GM12878 (cell line): ENCODE results near the gene KAZN. TPM values are rescaled to one million over a fixed set of nuclear protein-coding genes. Genes with fewer than 3 reads are reported as not detected.

Experiments
- ATAC-seq: fragments of 200-7000 bp; cut with Tn5 transposase; 3 replicates; pipeline ENCODE4 v1.9.1; 2020; ENCODE audit warnings: mild to moderate bottlenecking, moderate library complexity
- BruUV-seq: library from RNA; stranded (reverse); fragments of 400-500 nt; replicated peaks from 2 replicates; lab custom pipeline; 2021; lab: Mats Ljungman, UMichigan
- CTCF ChIA-PET: fragments of 300-600 bp; sonication (Branson Sonifier 250); formaldehyde crosslinking; extraction: SDS; loops from one replicate; lab custom pipeline; 2021; ENCODE audit warnings: inconsistent platforms; lab: Yijun Ruan, JAX
- POLR2A ChIA-PET: fragments of 350-600 bp; formaldehyde crosslinking; extraction: SDS; loops from one replicate; lab custom pipeline; 2021; ENCODE audit warnings: inconsistent platforms; lab: Charles Lee
- RAD21 ChIA-PET: fragments of 300-600 bp; sonication (Branson Sonifier 250); formaldehyde crosslinking; loops from one replicate; lab custom pipeline; 2023; ENCODE audit warnings: antibody characterized with exemption; ENCODE audit not compliant: unreplicated experiment; lab: Charles Lee
- SMC1A ChIA-PET: fragments of 300-600 bp; sonication (Branson Sonifier 250); formaldehyde crosslinking; loops from one replicate; lab custom pipeline; 2023; ENCODE audit not compliant: unreplicated experiment, uncharacterized antibody; lab: Charles Lee
- DNase-seq: peaks from one replicate; pipeline ENCODE4 v3.0.0-alpha.2; 2011; ENCODE audit warnings: low read depth, low spot score
- FAIRE-seq: peaks from 3 replicates; lab custom pipeline; 2011; peaks lifted over from hg19 to GRCh38; lab: Jason Lieb, UNC
- H2AFZ ChIP-seq: 2 replicates; pipeline ENCODE4 v1.6.0; 2011; ENCODE audit warnings: low read depth, low read length, control low read depth; ENCODE audit not compliant: control insufficient read depth
- H3K27ac ChIP-seq: 2 replicates; pipeline ENCODE4 v1.5.1; 2011; ENCODE audit warnings: control low read depth; ENCODE audit not compliant: control insufficient read depth, insufficient read depth
- H3K27me3 ChIP-seq, 2 experiments: replicated peaks in 1 of 2; 2 replicates each; pipeline versions ENCODE4 v1.6.0 to v1.6.1; 2011; ENCODE audit warnings: low read length in 1 of 2; ENCODE audit not compliant: control insufficient read depth in 2 of 2, insufficient read depth in 2 of 2
- H3K36me3 ChIP-seq, 2 experiments: 2 replicates each; pipeline ENCODE4 v1.5.1; 2011; ENCODE audit warnings: low read length in 1 of 2; ENCODE audit not compliant: control insufficient read depth in 2 of 2, insufficient read depth in 2 of 2
- H3K4me1 ChIP-seq: 2 replicates; pipeline ENCODE4 v1.6.1; 2011; ENCODE audit warnings: mild to moderate bottlenecking, low read length, moderate library complexity, mixed read lengths; ENCODE audit not compliant: control insufficient read depth, insufficient read depth
- H3K4me2 ChIP-seq: 2 replicates; pipeline ENCODE4 v1.6.0; 2011; ENCODE audit warnings: control low read depth; ENCODE audit not compliant: control insufficient read depth, insufficient read depth
- H3K4me3 ChIP-seq: fragments of 200-600 bp; sonication (generic); 2 replicates; pipeline ENCODE4 v1.5.1; 2016
- H3K79me2 ChIP-seq: 2 replicates; pipeline ENCODE4 v1.6.0; 2011; ENCODE audit warnings: low read length; ENCODE audit not compliant: control insufficient read depth, insufficient read depth
- H3K9ac ChIP-seq: 2 replicates; pipeline ENCODE4 v1.8.0; 2011; ENCODE audit warnings: low read length, control low read depth, mixed read lengths; ENCODE audit not compliant: control insufficient read depth, insufficient read depth
- H3K9me3 ChIP-seq: replicated peaks from 3 replicates; pipeline ENCODE4 v1.5.1; 2011; ENCODE audit warnings: mild to moderate bottlenecking, low read length; ENCODE audit not compliant: control insufficient read depth, insufficient read depth
- H4K20me1 ChIP-seq: 2 replicates; pipeline ENCODE4 v1.6.0; 2011; ENCODE audit not compliant: control insufficient read depth, insufficient read depth
- ESRRA ChIP-seq: IDR thresholded peaks from 2 replicates; pipeline ENCODE4 v1.6.1; 2012; ENCODE audit warnings: mild to moderate bottlenecking, low read length, improper control_type of control experiment
- GABPA ChIP-seq: IDR thresholded peaks from 2 replicates; pipeline ENCODE4 v1.6.1; 2014; ENCODE audit warnings: antibody characterized with exemption, low read depth, mild to moderate bottlenecking, inconsistent platforms
- HDAC6 ChIP-seq: fragments of 200-600 bp; sonication (generic); IDR thresholded peaks from one replicate; pipeline ENCODE4 v1.8.0; 2017; ENCODE audit warnings: antibody characterized with exemption; ENCODE audit not compliant: unreplicated experiment
- HDGF ChIP-seq: fragments of 450-650 bp; IDR thresholded peaks from 2 replicates; pipeline ENCODE4 v1.6.1; 2016; ENCODE audit warnings: antibody characterized with exemption
- IKZF2 ChIP-seq, 2 experiments: fragments of 450-650 bp; IDR thresholded peaks; 2 replicates each; pipeline ENCODE4 v1.6.1; 2017; ENCODE audit warnings: mild to moderate bottlenecking in 2 of 2, moderate library complexity in 2 of 2
- JUNB ChIP-seq: IDR thresholded peaks from 2 replicates; pipeline ENCODE4 v1.6.1; 2016; ENCODE audit warnings: antibody characterized with exemption, mild to moderate bottlenecking
- KDM1A ChIP-seq: fragments of 200-600 bp; sonication (generic); IDR thresholded peaks from 2 replicates; pipeline ENCODE4 v1.6.1; 2016; ENCODE audit warnings: borderline replicate concordance
- LARP7 ChIP-seq: fragments of 450-650 bp; IDR thresholded peaks from 2 replicates; pipeline ENCODE4 v1.6.1; 2017; ENCODE audit warnings: mild to moderate bottlenecking
- MLLT1 ChIP-seq: fragments of 450-650 bp; IDR thresholded peaks from 2 replicates; pipeline ENCODE4 v1.6.1; 2016; ENCODE audit warnings: mild to moderate bottlenecking
- MTA2 ChIP-seq: fragments of 450-650 bp; IDR thresholded peaks from 2 replicates; pipeline ENCODE4 v1.6.1; 2016; ENCODE audit warnings: low read depth, mild to moderate bottlenecking, moderate library complexity
- NR2C1 ChIP-seq: fragments of 450-650 bp; IDR thresholded peaks from 2 replicates; pipeline ENCODE4 v1.6.1; 2017; ENCODE audit warnings: antibody characterized with exemption, mild to moderate bottlenecking, moderate library complexity
- NR2F1 ChIP-seq: fragments of 450-650 bp; conservative IDR thresholded peaks from 2 replicates; pipeline ENCODE4 v1.6.1; 2017; ENCODE audit warnings: mild to moderate bottlenecking
- POLR2A ChIP-seq: IDR thresholded peaks from 2 replicates; pipeline ENCODE4 v1.6.1; 2011; ENCODE audit warnings: low read depth, mild to moderate bottlenecking, low read length
- RCOR1 ChIP-seq: conservative IDR thresholded peaks from 2 replicates; pipeline ENCODE4 v1.6.1; 2012; ENCODE audit warnings: low read depth, low read length, improper control_type of control experiment
- SRF ChIP-seq, 2 experiments: IDR thresholded peaks; 2 replicates each; pipeline ENCODE4 v1.6.1; 2011; ENCODE audit warnings: low read depth in 2 of 2, low read length in 2 of 2, mild to moderate bottlenecking in 1 of 2, moderate library complexity in 1 of 2
- ZNF24 ChIP-seq: fragments of 450-650 bp; IDR thresholded peaks from 2 replicates; pipeline ENCODE4 v1.6.1; 2017; ENCODE audit warnings: antibody characterized with exemption, mild to moderate bottlenecking
- WGBS: methylation state at CpG from one replicate; pipeline ENCODE4 v1.1.6; 2016; ENCODE audit warnings: low lambda C conversion rate; ENCODE audit not compliant: insufficient replicate concordance, insufficient coverage; ENCODE audit errors: missing lambda C conversion rate; 5-methylcytosine and 5-hydroxymethylcytosine counted together
- in situ Hi-C: fragments of 300-500 bp; cut with MboI; formaldehyde crosslinking; loops from 9 replicates; pipeline ENCODE4 v1.14.3; 2018; ENCODE audit warnings: mixed read lengths
- intact Hi-C: fragments of 100-400 bp; cut with micrococcal nuclease; formaldehyde crosslinking; loops from one replicate; pipeline ENCODE4 v1.14.2; 2022; ENCODE audit not compliant: unreplicated experiment
- polyA plus RNA-seq, 11 experiments: library from polyadenylated mRNA; depleted of rRNA in 4 of 11; unstranded in 6 of 11; stranded (reverse) in 5 of 11; fragments of >200 nt; fragmentation: Nextera tagmentation in 4 of 11; fragmentation: Illumina TruSeq in 1 of 11; extraction: Ambion mirVana in 4 of 11; extraction: Trizol in 1 of 11; gene quantifications; 1 replicate in 1 of 11; 2 replicates in 10 of 11; pipeline versions ENCODE4 v1.2.1 to v1.2.3, GENCODE V29; 2011 to 2016; ENCODE audit warnings: inconsistent platforms in 2 of 11, missing spikeins in 2 of 11, low read depth in 1 of 11
- total RNA-seq, 4 experiments: library from RNA; depleted of rRNA in 3 of 4; stranded (reverse); fragments of >200 nt in 3 of 4; fragmentation: Illumina TruSeq in 1 of 4; extraction: Trizol in 1 of 4; gene quantifications; 2 replicates each; pipeline versions ENCODE4 v1.2.1 to v1.2.3, GENCODE V29; 2013 to 2021
- TF ChIP-seq, protein P1 (sequence below): fragments of 450-650 bp; IDR thresholded peaks from 2 replicates; pipeline ENCODE4 v1.6.1; 2016; ENCODE audit warnings: mild to moderate bottlenecking
- TF ChIP-seq, protein P2 (sequence below): IDR thresholded peaks from 2 replicates; pipeline ENCODE4 v1.6.1; 2011; ENCODE audit warnings: low read depth, low read length, improper control_type of control experiment, borderline replicate concordance

The KAZN gene
- total and polyA plus RNA-seq, 10 of the 15 experiments (the other 5 are each of a cell fraction or from before 2014, with no cell fraction given), result 0.72 to 4.0 (median 1.2) TPM

- H2AFZ ChIP-seq, result no peak overlapping the region
- no TSS peak for BruUV-seq
- ChIA-PET SMC1A (no interaction called here), POLR2A (no interaction called here), CTCF (no interaction called here), RAD21 (no interaction called here)
- H3K36me3 ChIP-seq, result no peaks in the 10 kb centered on the region
- DNase-seq (no peak), FAIRE-seq (no peak), ATAC-seq (no peak)
- 13% methylated on average over 7 of the region's 7 CpGs for WGBS
- H3K4me1 ChIP-seq, result no peaks in the 10 kb centered on the region
- no peak overlapping the region for H3K4me3 ChIP-seq
- no peak for TF ChIP-seq IKZF2 (IDR thresholded peaks at IDR 0.05)
- no peak for TF ChIP-seq POLR2A
- no peak for TF ChIP-seq MTA2
- no peak for TF ChIP-seq NR2F1
- TF ChIP-seq RCOR1, result no peak
- no peak for TF ChIP-seq HDGF
- no peak for TF ChIP-seq LARP7
- no peak for TF ChIP-seq JUNB
- TF ChIP-seq, protein P1, sequence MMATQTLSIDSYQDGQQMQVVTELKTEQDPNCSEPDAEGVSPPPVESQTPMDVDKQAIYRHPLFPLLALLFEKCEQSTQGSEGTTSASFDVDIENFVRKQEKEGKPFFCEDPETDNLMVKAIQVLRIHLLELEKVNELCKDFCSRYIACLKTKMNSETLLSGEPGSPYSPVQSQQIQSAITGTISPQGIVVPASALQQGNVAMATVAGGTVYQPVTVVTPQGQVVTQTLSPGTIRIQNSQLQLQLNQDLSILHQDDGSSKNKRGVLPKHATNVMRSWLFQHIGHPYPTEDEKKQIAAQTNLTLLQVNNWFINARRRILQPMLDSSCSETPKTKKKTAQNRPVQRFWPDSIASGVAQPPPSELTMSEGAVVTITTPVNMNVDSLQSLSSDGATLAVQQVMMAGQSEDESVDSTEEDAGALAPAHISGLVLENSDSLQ, result no peak
- TF ChIP-seq ZNF24, result no peak
- TF ChIP-seq SRF (IDR thresholded peaks at IDR 0.05; ENCODE audit: low read depth in 2 of 2, low read length in 2 of 2), result no peak
- TF ChIP-seq HDAC6, result no peak
- no peak for TF ChIP-seq MLLT1
- TF ChIP-seq GABPA, result no peak
- no peak for TF ChIP-seq NR2C1
- TF ChIP-seq, protein P2, sequence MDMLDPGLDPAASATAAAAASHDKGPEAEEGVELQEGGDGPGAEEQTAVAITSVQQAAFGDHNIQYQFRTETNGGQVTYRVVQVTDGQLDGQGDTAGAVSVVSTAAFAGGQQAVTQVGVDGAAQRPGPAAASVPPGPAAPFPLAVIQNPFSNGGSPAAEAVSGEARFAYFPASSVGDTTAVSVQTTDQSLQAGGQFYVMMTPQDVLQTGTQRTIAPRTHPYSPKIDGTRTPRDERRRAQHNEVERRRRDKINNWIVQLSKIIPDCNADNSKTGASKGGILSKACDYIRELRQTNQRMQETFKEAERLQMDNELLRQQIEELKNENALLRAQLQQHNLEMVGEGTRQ, result no peak
- no peak for TF ChIP-seq KDM1A
- no peak for TF ChIP-seq ESRRA
- H3K9ac ChIP-seq, result no peak overlapping the region
- in situ Hi-C loops, result no loop called here
- intact Hi-C loops, result no loop called here
- H3K9me3 ChIP-seq, result no peaks in the 10 kb centered on the region
- H3K27me3 ChIP-seq, result no peaks in the 10 kb centered on the region
- H3K4me2 ChIP-seq, result no peak overlapping the region
- no peaks in the 10 kb centered on the region for H4K20me1 ChIP-seq
- no peak overlapping the region for H3K27ac ChIP-seq
- H3K79me2 ChIP-seq, result no peaks in the 10 kb centered on the region
Measured at GRCh38 chr1:14962407-14962806, 363.9 kb downstream of the KAZN start.
